Ovary (tissue), 9 donors: ENCODE data around the gene CALHM6. TPM values are rescaled to one million over a fixed set of nuclear protein-coding genes. Genes with fewer than 3 reads are reported as not detected.
"Not testable (repeated sequence)": the region's sequence is repeated elsewhere in the genome, so short reads cannot be mapped to it uniquely, and the experiment has no call there.

Experiments used
- DNase-seq, 5 donors: peaks; one replicate each; pipeline ENCODE4 v3.0.0-alpha.2; 2019 to 2020
- H3K27ac ChIP-seq, 2 donors: fragments of 200-600 bp; one replicate each; pipeline versions ENCODE4 v1.5.1 to v1.8.0; 2019 to 2022
- H3K27me3 ChIP-seq: fragments of 200-600 bp; one replicate; pipeline ENCODE4 v1.8.0; 2022
- H3K36me3 ChIP-seq: fragments of 200-600 bp; sonication (generic); one replicate; pipeline ENCODE4 v1.5.1; 2019
- H3K4me1 ChIP-seq: one replicate; pipeline ENCODE4 v1.8.1; 2013; ENCODE audit warnings: mild to moderate bottlenecking, moderate library complexity; ENCODE audit not compliant: insufficient read depth
- H3K4me3 ChIP-seq: fragments of 200-600 bp; sonication (generic); one replicate; pipeline ENCODE4 v1.5.1; 2017
- H3K9me3 ChIP-seq, 2 donors: fragments of 200-600 bp in 1 of 2; sonication (generic) in 1 of 2; one replicate each; pipeline versions ENCODE4 v1.5.1 to v1.8.1; 2013 to 2019; ENCODE audit warnings: mild to moderate bottlenecking in 1 of 2, moderate library complexity in 1 of 2
- CTCF ChIP-seq, 3 donors: fragments of 450-650 bp in 2 of 3; fragments of 200-600 bp in 1 of 3; IDR thresholded peaks; one replicate each; pipeline versions ENCODE4 v1.5.1 to v1.8.0; 2016 to 2022; ENCODE audit warnings: antibody characterized with exemption in 3 of 3, mild to moderate bottlenecking in 1 of 3
- EP300 ChIP-seq: sonication (generic); formaldehyde crosslinking; IDR thresholded peaks from one replicate; pipeline ENCODE4 v1.6.1; 2017; ENCODE audit warnings: antibody characterized with exemption
- POLR2A ChIP-seq: fragments of 450-650 bp; IDR thresholded peaks from one replicate; pipeline ENCODE4 v1.6.1; 2017; ENCODE audit warnings: antibody characterized with exemption, mild to moderate bottlenecking, moderate library complexity
- WGBS, 3 donors: extraction: QIAGEN DNeasy Blood & Tissue Kit in 1 of 3; methylation state at CpG; one replicate each; pipeline versions ENCODE4 v1.1.5 to v1.1.7; 2013 to 2017; 5-methylcytosine and 5-hydroxymethylcytosine counted together
- intact Hi-C, 4 donors: fragments of 100-400 bp; cut with DNase I; formaldehyde crosslinking; loops; one replicate each; pipeline versions ENCODE4 v1.11.0 to v1.15.1; 2022 to 2023
- polyA plus RNA-seq, 2 donors: library from polyadenylated mRNA; stranded (reverse); fragments of 200-250 nt in 1 of 2; fragments of 350-450 nt in 1 of 2; fragmentation: Illumina TruSeq in 1 of 2; extraction: RNeasy Lipid Tissue Mini Kit (QIAGEN cat#74804) in 1 of 2; gene quantifications; one replicate each; pipeline ENCODE4 v1.2.3, GENCODE V29; 2013 to 2014
- total RNA-seq, 7 donors: library from RNA; depleted of rRNA in 2 of 7; stranded (reverse); fragments of >200 nt in 2 of 7; fragmentation: NEBNext Ultra II Directional in 3 of 7; extraction: Animal tissue kit (Norgen Biotek cat#: 25700) in 3 of 7; gene quantifications; one replicate each; pipeline versions ENCODE4 v1.1.0 to v1.2.4, GENCODE V29; 2016 to 2023
- donor health status: DM: no; HTN: no; CAD: no; lungs with moderate emphysema.
- donor health status: DM: no; HTN: no; CAD: no.
- donor health status: Bipolar disorder and iron deficiency.
- donor health status: DM: yes; HTN: yes; CAD: no.
- donor health status: DM: no; HTN: no; CAD: no.
- donor health status: DM: yes; HTN: yes; CAD: no.

The CALHM6 gene
- total and polyA plus RNA-seq, 9 donors: 1.6 to 14.0 (median 3.0) TPM

DNA sequence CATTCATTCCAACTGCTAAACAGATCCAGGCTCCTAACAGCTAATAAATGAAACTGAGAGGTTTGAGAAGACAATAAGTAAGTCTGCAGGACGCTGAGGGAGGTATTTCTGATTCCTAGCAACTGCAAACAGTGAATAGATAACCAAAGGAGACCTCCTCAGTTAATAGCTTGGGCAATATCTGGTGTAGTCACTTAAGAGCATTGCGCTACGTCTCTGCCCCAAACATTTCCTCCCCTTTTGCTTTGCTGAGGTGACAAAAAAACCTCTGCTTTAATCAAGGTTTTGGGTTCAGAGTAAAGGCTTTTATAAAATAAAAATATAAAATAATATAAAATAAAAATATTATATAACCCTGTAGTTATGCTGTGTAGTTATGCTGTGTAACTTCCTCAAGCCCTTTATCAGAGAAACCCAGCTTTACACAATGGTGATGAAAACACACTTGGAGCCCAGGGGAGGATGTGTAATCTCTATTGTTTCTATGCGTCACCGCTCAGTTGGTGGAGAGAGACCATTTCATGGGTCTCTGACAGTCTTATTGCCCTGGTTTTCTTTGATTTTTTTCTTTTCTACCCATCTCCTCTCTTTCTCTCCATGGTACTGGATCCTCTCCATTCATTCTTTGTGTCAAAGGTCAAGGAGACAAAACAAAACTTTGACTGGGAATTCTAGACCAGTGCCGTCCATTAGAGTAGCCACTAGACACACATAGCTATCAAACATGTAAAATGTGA, 31.3 kb downstream of the CALHM6 start:
- intact Hi-C loops: no loop called here
- H3K27ac ChIP-seq: no peak overlapping the region

GRCh38 chr6:116495161-116495560, 34.0 kb downstream of the CALHM6 start:
- H3K36me3 ChIP-seq, H3K4me1 ChIP-seq, H3K9me3 ChIP-seq, H3K4me3 ChIP-seq, H3K27me3 ChIP-seq, DNase-seq, intact Hi-C loops, H3K27ac ChIP-seq: not testable (repeated sequence)
- WGBS, 3 donors: 96 to 98% (median 97%) methylated on average over 1 of the region's 1 CpG

More for the DNA sequence above, 31.3 kb downstream of the CALHM6 start:
- no peaks in the 10 kb centered on the region for H3K9me3 ChIP-seq
- H3K4me1 ChIP-seq: no peaks in the 10 kb centered on the region
- TF ChIP-seq CTCF (IDR thresholded peaks at IDR 0.05) (no peak), POLR2A (no peak), EP300 (no peak)
- no peaks in the 10 kb centered on the region for H3K36me3 ChIP-seq
- DNase-seq: no peak
- no peak overlapping the region for H3K4me3 ChIP-seq
- WGBS, 3 donors: 68 to 80% (median 77%) methylated on average over 6 of the region's 6 CpGs
- H3K27me3 ChIP-seq: no peaks in the 10 kb centered on the region

DNA sequence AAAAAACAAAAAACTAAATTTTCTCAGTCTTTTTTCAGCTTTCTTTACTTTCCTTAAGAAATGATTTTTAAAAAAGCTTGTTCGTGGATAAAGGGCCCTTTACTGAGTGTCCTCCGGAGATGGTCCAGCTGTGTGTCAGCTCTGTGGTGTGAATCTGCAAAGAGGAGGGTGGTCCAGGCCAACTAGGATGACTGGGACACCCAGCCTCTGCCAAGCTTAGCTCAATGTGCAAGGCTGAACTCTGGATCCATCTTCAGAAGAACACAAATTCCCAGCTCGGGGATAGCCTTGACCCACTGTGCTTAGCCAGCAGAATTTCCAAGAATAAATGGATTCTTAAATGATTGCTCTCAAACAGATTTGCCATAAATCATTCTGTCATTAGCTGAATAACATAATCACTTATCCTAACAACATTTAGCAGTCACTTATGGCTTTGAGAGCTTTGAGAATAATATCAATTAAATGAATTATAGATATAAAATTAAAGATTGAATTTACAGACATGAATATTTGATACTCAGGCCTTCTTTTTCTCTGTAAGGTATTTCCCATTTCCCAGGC, 36.0 kb downstream of the CALHM6 start:
- intact Hi-C loops: no loop called here
- 13 to 19% (median 16%) methylated on average over 3 of the region's 3 CpGs for WGBS, 3 donors
- Histone ChIP-seq H3K27ac (no peak overlapping the region), H3K36me3 (no peaks in the 10 kb centered on the region), H3K27me3 (no peaks in the 10 kb centered on the region), H3K9me3 (no peaks in the 10 kb centered on the region), H3K4me1 (no peaks in the 10 kb centered on the region), H3K4me3 (no peak overlapping the region)
- peak; percentile 9 to 41 (median 25) for DNase-seq
- TF ChIP-seq POLR2A (no peak), CTCF (IDR thresholded peaks at IDR 0.05) (no peak), EP300 (no peak)

DNA sequence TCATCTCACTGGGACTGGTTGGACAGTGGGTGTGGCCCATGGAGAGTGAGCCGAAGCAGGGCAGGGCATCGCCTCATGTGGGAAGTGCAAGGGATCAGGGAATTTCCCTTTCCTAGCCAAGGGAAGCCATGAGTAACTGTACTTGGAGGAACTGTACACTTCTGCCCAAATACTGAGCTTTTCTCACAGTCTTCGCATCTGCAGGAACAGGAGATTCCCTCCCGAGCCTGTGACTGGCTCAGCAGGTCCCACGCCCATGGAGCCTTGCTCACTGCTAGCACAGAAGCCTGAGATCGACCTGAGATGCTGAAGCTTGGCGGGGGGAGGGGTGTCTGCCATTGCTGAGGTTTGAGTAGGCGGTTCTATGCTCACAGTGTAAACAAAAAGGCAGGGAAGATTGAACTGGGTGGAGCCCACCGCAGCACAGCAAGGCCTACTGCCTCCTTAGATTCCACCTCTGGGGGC, 39.8 kb downstream of the CALHM6 start:
- no peak overlapping the region for H3K4me3 ChIP-seq
- WGBS, 3 donors: 68 to 77% (median 70%) methylated on average over 9 of the region's 9 CpGs
- H3K27me3 ChIP-seq: no peaks in the 10 kb centered on the region
- intact Hi-C loops: no loop called here
- H3K27ac ChIP-seq: no peak overlapping the region
- no peaks in the 10 kb centered on the region for H3K9me3 ChIP-seq
- H3K4me1 ChIP-seq: no peaks in the 10 kb centered on the region
- no peaks in the 10 kb centered on the region for H3K36me3 ChIP-seq
- TF ChIP-seq CTCF (IDR thresholded peaks at IDR 0.05) (no peak), EP300 (no peak), POLR2A (no peak)
- DNase-seq: no peak

DNA sequence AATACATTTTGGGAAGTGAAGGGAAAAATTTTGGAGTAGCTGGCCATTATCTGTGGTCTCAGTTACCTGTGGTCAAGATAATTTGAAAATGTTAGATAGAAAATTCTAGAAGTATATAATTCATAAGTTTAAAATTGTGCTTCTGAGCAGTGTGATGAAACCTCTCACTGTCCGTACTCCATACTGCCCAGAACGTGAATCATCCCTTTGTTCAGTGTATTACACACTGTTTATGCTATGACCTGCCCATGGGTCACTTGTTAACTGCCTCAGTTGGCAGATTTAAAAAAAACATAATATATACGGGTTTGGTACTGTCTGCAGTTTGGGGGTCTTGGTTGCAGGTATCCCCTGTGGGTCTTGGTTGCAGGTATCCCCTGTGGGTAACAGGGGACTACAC, 46.1 kb downstream of the CALHM6 start:
- Histone ChIP-seq H3K9me3 (no peaks in the 10 kb centered on the region), H3K4me3 (no peak overlapping the region), H3K27me3 (no peaks in the 10 kb centered on the region), H3K4me1 (no peaks in the 10 kb centered on the region), H3K36me3 (no peaks in the 10 kb centered on the region), H3K27ac (no peak overlapping the region)
- WGBS, 3 donors: 86 to 91% (median 88%) methylated on average over 3 of the region's 3 CpGs
- intact Hi-C loops: no loop called here
- DNase-seq: no peak
- TF ChIP-seq EP300: no peak
- TF ChIP-seq POLR2A: no peak
- no peak for TF ChIP-seq CTCF (IDR thresholded peaks at IDR 0.05)
